Psoas muscle (tissue), 8 donors: ENCODE data around the gene XAGE2. TPM values are rescaled to one million over a fixed set of nuclear protein-coding genes. Genes with fewer than 3 reads are reported as not detected.

ENCODE experiments used
- ATAC-seq, 4 donors: fragments of 200-7000 bp; cut with Tn5 transposase; one replicate each; pipeline ENCODE4 v1.9.1; 2020; ENCODE audit warnings: moderate library complexity in 3 of 4, mild to moderate bottlenecking in 2 of 4
- DNase-seq, 2 donors: peaks; one replicate each; pipeline ENCODE4 v3.0.0-alpha.2; 2020
- H3K27ac ChIP-seq: fragments of 200-600 bp; one replicate; pipeline ENCODE4 v1.8.0; 2022
- H3K27me3 ChIP-seq, 3 donors: fragments of 200-600 bp in 1 of 3; one replicate each; pipeline versions ENCODE4 v1.6.1 to v1.8.0; 2013 to 2022; ENCODE audit warnings: low read length in 2 of 3, mild to moderate bottlenecking in 2 of 3, moderate library complexity in 1 of 3; ENCODE audit not compliant: insufficient read depth in 3 of 3
- H3K36me3 ChIP-seq, 2 donors: fragments of 200-600 bp in 1 of 2; one replicate each; pipeline versions ENCODE4 v1.6.1 to v1.8.0; 2013 to 2022; ENCODE audit warnings: low read depth in 1 of 2, mild to moderate bottlenecking in 1 of 2, moderate library complexity in 1 of 2; ENCODE audit not compliant: insufficient read depth in 1 of 2
- H3K4me1 ChIP-seq: fragments of 200-600 bp; one replicate; pipeline ENCODE4 v1.8.0; 2022
- H3K4me3 ChIP-seq: fragments of 200-600 bp; one replicate; pipeline ENCODE4 v1.8.0; 2022; ENCODE audit warnings: mild to moderate bottlenecking
- H3K9me3 ChIP-seq: fragments of 200-600 bp; one replicate; pipeline ENCODE4 v1.8.0; 2022
- WGBS, 3 donors: extraction: QIAGEN DNeasy Blood & Tissue Kit; methylation state at CpG; one replicate each; pipeline versions ENCODE4 v1.1.6 to v1.1.7; 2013; 5-methylcytosine and 5-hydroxymethylcytosine counted together
- intact Hi-C, 2 donors: fragments of 100-400 bp; cut with DNase I; formaldehyde crosslinking; loops; one replicate each; pipeline versions ENCODE4 v1.11.0 to v1.14.2; 2022
- polyA plus RNA-seq, 3 donors: library from polyadenylated mRNA; stranded (reverse); fragments of 200-250 nt; gene quantifications; one replicate each; pipeline ENCODE4 v1.2.3, GENCODE V29; 2013
- total RNA-seq, 4 donors: library from RNA; stranded (reverse); fragmentation: NEBNext Ultra II Directional in 2 of 4; extraction: Animal tissue kit (Norgen Biotek cat#: 25700) in 2 of 4; gene quantifications; one replicate each; pipeline versions ENCODE4 v1.2.1 to v1.2.4, GENCODE V29; 2021 to 2023
- TF ChIP-seq, protein P1 (sequence below): fragments of 200-600 bp; IDR thresholded peaks from one replicate; pipeline ENCODE4 v1.8.0; 2022; ENCODE audit warnings: antibody characterized with exemption
- donor health status: healthy with polysubstance abuse.
- donor health status: DM: no; HTN: no; CAD: no; lungs with moderate emphysema.
- donor health status: Bipolar disorder and iron deficiency.
- donor health status: healthy.
- donor health status: DM: yes; HTN: yes; CAD: no.
- donor health status: DM: no; HTN: no; CAD: no.
- donor health status: DM: no; HTN: no; CAD: no.
- donor health status: DM: yes; HTN: yes; CAD: no.

XAGE2 gene
- total and polyA plus RNA-seq, 7 donors = not detected

DNA sequence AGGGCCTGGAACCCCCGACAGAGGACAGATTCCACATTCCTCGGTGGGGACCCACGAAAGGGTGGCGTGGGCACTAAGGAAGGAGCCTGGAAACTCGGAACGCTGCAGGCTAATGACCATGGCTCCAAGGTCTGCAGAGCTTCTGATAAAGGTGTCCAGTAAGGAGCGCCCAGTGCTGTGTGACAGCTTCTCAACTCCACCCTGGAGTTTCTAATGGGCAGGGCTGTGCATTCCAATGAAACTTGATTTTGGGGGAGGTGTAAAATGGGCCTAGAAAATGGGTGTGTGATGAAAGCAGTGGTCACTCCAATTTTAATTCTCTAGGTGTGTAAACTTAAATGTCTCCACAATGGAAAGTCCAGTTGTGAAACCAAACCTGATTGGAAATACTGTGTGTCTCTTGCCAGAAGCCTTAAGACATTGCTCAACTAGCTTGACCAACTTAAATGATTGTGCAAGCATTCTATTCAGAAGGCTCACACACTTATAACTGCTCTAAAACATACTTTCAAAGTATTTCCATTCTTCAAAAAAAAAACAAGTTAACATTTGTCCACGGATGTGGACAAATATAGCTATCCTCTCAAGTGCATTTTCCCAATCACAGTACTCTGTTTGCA is 52.1 kb downstream of the XAGE2 start:
- ATAC-seq = no peak
- H3K27me3 ChIP-seq = peaks cover 0 to 34% (median 0%) of the 10 kb centered on the region in 3 donors

DNA sequence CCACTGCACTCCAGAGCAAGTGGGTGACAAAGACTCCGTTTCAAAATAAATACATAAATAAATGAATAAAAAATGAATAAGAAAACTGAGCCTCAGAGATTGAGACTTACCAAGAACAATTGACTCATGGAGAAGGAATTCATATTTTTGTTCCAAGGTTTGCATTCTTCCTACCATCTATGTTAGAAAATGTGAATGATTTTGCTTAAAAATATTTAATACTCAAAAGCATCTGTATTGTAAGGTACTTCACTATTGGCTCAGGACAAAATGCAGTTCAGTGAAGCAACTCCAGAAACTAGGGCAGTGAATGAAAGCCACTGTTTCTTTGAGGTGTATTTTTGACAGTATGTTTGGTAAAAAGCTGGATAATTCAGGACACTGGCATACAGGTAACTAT is 54.1 kb downstream of the XAGE2 start:
- TF ChIP-seq, protein P1, sequence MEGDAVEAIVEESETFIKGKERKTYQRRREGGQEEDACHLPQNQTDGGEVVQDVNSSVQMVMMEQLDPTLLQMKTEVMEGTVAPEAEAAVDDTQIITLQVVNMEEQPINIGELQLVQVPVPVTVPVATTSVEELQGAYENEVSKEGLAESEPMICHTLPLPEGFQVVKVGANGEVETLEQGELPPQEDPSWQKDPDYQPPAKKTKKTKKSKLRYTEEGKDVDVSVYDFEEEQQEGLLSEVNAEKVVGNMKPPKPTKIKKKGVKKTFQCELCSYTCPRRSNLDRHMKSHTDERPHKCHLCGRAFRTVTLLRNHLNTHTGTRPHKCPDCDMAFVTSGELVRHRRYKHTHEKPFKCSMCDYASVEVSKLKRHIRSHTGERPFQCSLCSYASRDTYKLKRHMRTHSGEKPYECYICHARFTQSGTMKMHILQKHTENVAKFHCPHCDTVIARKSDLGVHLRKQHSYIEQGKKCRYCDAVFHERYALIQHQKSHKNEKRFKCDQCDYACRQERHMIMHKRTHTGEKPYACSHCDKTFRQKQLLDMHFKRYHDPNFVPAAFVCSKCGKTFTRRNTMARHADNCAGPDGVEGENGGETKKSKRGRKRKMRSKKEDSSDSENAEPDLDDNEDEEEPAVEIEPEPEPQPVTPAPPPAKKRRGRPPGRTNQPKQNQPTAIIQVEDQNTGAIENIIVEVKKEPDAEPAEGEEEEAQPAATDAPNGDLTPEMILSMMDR = no peak
- H3K36me3 ChIP-seq = no peaks in the 10 kb centered on the region
- ATAC-seq = no peak
- intact Hi-C loops = no loop called here
- H3K9me3 ChIP-seq = no peaks in the 10 kb centered on the region
- H3K27ac ChIP-seq = no peak overlapping the region
- no peak for DNase-seq
- no peak overlapping the region for H3K4me3 ChIP-seq
- peaks cover 0 to 27% (median 0%) of the 10 kb centered on the region in 3 donors for H3K27me3 ChIP-seq
- no peaks in the 10 kb centered on the region for H3K4me1 ChIP-seq
- 52 to 63% (median 53%) methylated on average over 1 of the region's 1 CpG for WGBS, 3 donors

More for the DNA sequence above, 52.1 kb downstream of the XAGE2 start:
- no peak for DNase-seq
- intact Hi-C loops = no loop called here
- H3K36me3 ChIP-seq = no peaks in the 10 kb centered on the region
- 78 to 92% (median 85%) methylated on average over 8 of the region's 8 CpGs for WGBS, 3 donors
- H3K27ac ChIP-seq = no peak overlapping the region
- H3K4me3 ChIP-seq = no peak overlapping the region
- H3K9me3 ChIP-seq = no peaks in the 10 kb centered on the region
- no peaks in the 10 kb centered on the region for H3K4me1 ChIP-seq
- TF ChIP-seq, protein P1 = no peak

- H3K4me1 ChIP-seq = no peaks in the 10 kb centered on the region
- 74 to 100% (median 92%) methylated on average over 1 of the region's 1 CpG for WGBS, 3 donors
- H3K36me3 ChIP-seq = no peaks in the 10 kb centered on the region
- H3K9me3 ChIP-seq = no peaks in the 10 kb centered on the region
- TF ChIP-seq, protein P1 = no peak
- H3K27me3 ChIP-seq = peaks cover 0 to 18% (median 0%) of the 10 kb centered on the region in 3 donors
- H3K27ac ChIP-seq = no peak overlapping the region
- no peak overlapping the region for H3K4me3 ChIP-seq
- intact Hi-C loops = no loop called here
- ATAC-seq (no peak), DNase-seq (no peak)
These were observed 55.8 kb downstream of the XAGE2 start for GRCh38 chrX:52424656-52425055.

Other genes with a start within 250 kb of the XAGE2 start
- under 1 TPM in 2 of 4 donors, not detected in 2; 0.17 to 0.28 TPM for gene MAGED4, start 184.1 kb upstream of the XAGE2 start, total RNA-seq
- under 1 TPM; 0.05 to 0.69 (median 0.34) TPM for gene MAGED4, start 184.1 kb upstream of the XAGE2 start, polyA plus RNA-seq
- gene XAGE1A, start 126.8 kb downstream of the XAGE2 start, total RNA-seq = not detected
- not detected for gene XAGE1A, start 126.8 kb downstream of the XAGE2 start, polyA plus RNA-seq
- not detected for gene XAGE1B, start 148.0 kb downstream of the XAGE2 start, total RNA-seq
- gene XAGE1B, start 148.0 kb downstream of the XAGE2 start, polyA plus RNA-seq = not detected